Ammon's horn (tissue), 1 donor: ENCODE results near the gene SLC5A9.
"Not testable (repeated sequence)": the region's sequence is repeated elsewhere in the genome, so short reads cannot be mapped to it uniquely, and the experiment has no call there.

ENCODE experiments used
- DNase-seq: peaks from one replicate; pipeline ENCODE4 v3.0.0-alpha.2; 2016; ENCODE audit warnings: low spot score

Gene SLC5A9

DNA sequence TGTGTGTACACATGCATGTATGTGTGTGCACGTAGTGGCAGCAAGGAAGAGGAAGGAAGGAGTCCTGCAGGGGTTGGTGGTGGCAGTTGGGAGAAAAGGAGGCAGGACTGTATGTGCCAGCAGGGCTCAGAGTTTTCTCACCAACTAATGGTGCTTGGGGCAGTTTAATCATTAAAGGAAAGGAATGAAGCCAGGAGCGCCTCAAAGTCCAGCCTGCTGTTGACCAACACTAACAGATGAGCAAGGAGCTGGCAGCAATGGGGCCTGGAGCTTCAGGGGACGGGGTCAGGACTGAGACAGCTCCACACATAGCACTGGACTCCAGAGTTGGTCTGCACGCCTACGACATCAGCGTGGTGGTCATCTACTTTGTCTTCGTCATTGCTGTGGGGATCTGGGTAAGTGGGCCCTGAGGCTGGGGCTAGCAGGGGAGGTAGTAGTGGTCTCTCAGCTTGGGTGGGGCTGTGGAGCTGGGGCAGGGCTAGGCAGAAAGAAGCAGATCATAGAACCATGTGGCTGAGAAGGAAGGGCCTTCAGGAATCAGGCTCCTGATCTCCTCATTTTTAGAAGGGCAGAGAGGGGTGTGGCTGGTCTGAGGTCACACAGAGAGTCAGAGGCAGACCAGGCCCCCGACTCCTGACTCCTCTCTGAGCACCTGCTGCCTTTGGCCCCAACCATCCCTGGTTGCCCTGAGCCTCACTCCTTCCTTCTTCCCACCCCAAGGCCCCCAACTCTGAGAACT is at the start of gene SLC5A9:
Gene SLC5A9 (plus strand): TSS at position 216 of the 742 bp plus-strand sequence. CDS start 21 bp downstream, at position 237.
- no peak for DNase-seq

- no peak for DNase-seq
These were observed 47.4 kb upstream of the SLC5A9 start for GRCh38 chr1:48175116-48175515.

DNA sequence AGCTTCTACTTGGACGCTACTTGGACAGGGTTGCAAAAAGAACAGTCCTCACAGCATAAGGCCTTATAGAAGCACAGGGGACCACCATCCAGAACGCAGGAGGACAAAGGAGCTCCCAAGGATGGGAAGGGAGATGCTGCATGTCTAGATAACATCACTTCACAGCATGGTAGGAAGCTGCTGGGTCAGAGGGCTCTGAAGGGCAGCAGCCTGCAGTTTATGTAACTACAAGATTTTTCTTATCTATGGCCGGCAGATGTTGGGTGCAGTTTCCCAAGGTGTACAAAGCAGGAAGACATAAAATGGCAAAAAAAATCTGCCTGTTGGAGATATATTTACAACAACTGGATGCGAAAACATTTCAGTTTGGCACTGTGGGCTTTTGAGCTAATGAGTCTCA is 45.3 kb upstream of the SLC5A9 start:
- no peak for DNase-seq

GRCh38 chr1:48181669-48182367 is 40.7 kb upstream of the SLC5A9 start:
- no peak for DNase-seq

- no peak for DNase-seq
These were observed 40.1 kb upstream of the SLC5A9 start for GRCh38 chr1:48182439-48182838.

GRCh38 chr1:48186306-48186839 is 36.1 kb upstream of the SLC5A9 start:
- DNase-seq: no peak

- DNase-seq: no peak
These were observed 34.5 kb upstream of the SLC5A9 start for GRCh38 chr1:48187969-48188563.

- no peak for DNase-seq
These were observed 31.6 kb upstream of the SLC5A9 start for GRCh38 chr1:48190881-48191280.

GRCh38 chr1:48194801-48195200 is 27.7 kb upstream of the SLC5A9 start:
- no peak for DNase-seq

DNA sequence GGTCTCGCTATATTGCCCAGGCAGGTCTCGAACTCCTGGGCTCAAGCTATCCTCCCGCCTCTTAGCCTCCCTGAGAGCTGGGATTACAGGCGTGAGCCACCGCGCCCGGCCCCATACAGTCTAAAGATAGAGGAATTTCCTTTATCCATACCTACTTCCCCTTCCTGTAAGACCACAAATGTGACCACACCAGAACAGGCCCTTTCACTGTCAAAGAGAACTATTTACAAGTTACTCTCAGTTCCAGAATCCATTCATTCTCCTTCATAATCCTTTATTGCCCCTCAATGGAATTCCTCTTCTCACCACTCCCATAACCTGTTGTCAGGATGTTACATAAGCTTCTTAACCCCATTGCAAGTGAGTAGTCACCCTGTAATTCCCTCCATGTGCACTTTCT is 26.3 kb upstream of the SLC5A9 start:
- DNase-seq: no peak

DNA sequence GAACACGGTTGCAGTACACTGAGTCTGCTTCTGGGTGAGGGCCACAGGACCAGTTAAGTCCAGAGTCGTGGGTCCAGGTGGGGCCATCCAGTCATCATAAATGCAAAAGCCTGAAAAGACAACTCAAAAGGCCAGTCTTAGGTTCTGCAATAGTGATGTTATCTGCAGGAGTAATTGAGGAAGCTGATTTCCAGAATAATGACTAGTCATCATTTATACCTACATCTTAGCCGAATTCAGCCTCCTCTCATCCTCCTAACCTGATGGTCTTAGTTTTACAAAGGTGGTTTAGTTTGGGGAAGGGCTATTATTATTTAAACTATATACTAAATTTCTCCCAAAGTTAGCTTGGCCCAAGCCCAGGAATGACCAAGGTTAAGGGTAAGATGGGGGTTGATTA is 23.5 kb upstream of the SLC5A9 start:
- DNase-seq: no peak

DNA sequence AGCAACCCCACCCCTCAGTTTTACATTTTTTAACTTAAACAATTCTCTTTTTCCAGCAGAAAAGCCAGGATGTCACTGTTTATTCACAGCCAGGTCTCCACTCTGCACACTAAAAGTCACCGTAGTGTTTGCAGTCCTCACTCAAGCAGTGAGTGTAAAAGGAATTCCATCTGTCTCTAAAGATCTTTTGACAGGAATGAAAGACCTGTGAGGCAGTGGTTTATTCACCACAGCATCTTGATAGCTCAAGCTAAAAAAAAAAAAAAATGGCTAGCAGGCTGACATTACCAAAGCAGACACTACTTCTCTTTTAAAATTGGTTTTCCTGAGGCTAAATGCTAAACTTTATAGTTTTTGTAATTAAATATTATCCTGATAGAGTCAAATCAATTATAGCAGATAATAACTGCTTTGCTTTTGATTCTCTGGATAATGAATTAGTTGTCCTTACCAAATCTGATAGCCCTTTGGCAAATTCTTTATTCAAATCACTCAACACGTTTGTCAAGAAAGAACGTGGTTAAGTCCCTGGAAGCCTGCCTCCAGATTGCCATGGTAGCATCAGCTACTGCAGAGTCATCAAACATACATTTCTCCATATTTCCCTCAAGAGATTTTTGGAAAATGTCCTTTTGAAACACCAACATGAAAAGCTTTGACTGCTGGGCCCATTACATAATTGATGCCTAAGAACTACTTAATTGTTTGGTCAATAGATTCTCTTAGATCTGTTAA is 22.2 kb upstream of the SLC5A9 start:
- no peak for DNase-seq

GRCh38 chr1:48202030-48202752 is 20.3 kb upstream of the SLC5A9 start:
- peak; percentile 80 for DNase-seq

DNA sequence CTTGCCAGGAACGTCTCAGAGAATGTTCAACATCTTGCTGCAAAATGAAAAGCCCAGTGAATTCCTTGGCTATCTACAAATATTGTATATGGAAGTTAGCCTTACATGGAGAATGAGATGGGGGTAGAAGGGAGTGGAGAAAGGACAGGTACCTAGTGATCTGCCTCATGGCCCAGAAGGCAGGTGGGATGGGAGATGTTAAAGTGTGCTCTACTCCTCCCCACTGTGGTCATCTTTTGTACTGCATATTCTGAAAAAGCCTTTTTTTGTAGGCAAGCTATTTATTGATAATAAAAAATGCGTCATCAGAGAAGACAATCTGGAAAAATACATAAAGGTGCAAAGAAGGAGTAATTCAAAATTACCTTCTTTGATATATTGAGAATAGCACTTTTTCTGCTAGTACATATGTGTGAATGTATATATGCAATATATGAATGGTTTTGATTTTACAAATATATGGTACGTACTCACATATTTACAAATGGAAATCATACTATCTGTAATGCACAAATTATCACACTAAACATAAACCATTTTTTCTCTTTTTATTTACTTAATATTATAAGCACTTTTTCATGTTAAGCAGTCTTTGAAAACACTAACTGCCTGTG is 19.1 kb upstream of the SLC5A9 start:
- peak; percentile 21 for DNase-seq

DNA sequence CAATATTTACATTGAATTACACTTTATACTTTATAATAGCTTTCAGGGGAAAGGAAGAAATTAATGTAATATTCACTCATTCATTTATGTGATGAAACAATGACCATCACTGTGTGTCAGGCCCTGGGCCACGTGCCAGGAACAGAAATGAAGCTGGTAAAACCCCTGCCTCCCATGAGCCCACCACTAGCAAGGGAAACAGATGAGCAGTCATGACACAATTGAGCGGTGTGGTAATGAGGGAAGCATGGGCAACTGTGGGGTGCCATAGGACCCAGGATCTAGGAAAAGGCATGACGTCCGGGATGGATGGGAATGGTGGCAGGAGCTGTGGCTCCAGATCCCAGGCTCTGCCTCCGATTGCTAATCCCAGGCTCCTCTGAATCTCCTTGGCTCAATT is 17.0 kb upstream of the SLC5A9 start:
- DNase-seq: no peak

GRCh38 chr1:48206371-48206770 is 16.1 kb upstream of the SLC5A9 start:
- DNase-seq: no peak

GRCh38 chr1:48207131-48207530 is 15.4 kb upstream of the SLC5A9 start:
- DNase-seq: no peak

GRCh38 chr1:48207536-48208075 is 14.9 kb upstream of the SLC5A9 start:
- DNase-seq: no peak

- no peak for DNase-seq
These were observed 14.3 kb upstream of the SLC5A9 start for GRCh38 chr1:48208251-48208650.

DNA sequence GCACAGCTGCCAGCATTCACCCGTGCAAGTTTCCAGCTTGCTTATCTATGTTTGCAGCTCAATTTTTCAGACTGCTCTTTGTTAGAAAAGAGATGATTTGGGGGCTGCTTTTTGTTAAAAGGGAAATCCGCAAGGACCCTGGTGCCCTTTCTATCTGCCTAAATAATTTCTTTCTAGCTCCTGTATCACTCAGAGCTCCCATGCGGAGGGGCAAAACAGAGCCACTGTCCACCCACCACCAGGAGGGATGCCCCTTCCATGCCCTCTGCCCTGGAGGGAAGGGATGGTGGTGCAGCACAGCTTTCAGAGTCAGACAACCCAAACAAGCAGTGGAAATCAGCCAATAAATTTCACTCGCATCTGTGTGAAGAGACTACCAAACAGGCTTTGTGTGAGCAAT is 13.9 kb upstream of the SLC5A9 start:
- no peak for DNase-seq

- DNase-seq: not testable (repeated sequence)
These were observed 9.1 kb upstream of the SLC5A9 start for GRCh38 chr1:48213462-48213861.
